Neural cell (in vitro differentiated cells): ENCODE results near the gene MAD2L1BP. TPM values are rescaled to one million over a fixed set of nuclear protein-coding genes. Genes with fewer than 3 reads are reported as not detected.

ENCODE experiments used
- H2AFZ ChIP-seq: fragments of 200-600, 300-800 bp; sonication (generic), shearing (Covaris generic); 2 replicates; pipeline ENCODE4 v1.6.0; 2014; ENCODE audit warnings: low read depth, mild to moderate bottlenecking, antibody characterized with exemption, low read length, moderate library complexity
- H3F3A ChIP-seq: fragments of 200-600 bp; shearing (Covaris generic); 2 replicates; pipeline ENCODE4 v1.6.1; 2016; ENCODE audit warnings: mild to moderate bottlenecking, moderate library complexity, mixed read lengths, antibody characterized with exemption, low read length; ENCODE audit not compliant: insufficient read depth, poor library complexity, severe bottlenecking
- H3K27ac ChIP-seq: fragments of 200-600, 300-800 bp; sonication (generic), shearing (Covaris generic); 2 replicates; pipeline ENCODE4 v1.5.1; 2014; ENCODE audit warnings: mild to moderate bottlenecking, low read length, moderate library complexity
- H3K27me3 ChIP-seq: fragments of 300-800, 200-600 bp; sonication (generic), shearing (Covaris generic); 2 replicates; pipeline ENCODE4 v1.6.0; 2014; ENCODE audit warnings: mild to moderate bottlenecking, low read depth, low read length, moderate library complexity; ENCODE audit not compliant: insufficient read depth
- H3K36me3 ChIP-seq: fragments of 300-800, 200-600 bp; sonication (generic), shearing (Covaris generic); 2 replicates; pipeline ENCODE4 v1.5.1; 2014; ENCODE audit warnings: mild to moderate bottlenecking, antibody characterized with exemption, low read length, moderate library complexity; ENCODE audit not compliant: insufficient read depth
- H3K4me2 ChIP-seq: fragments of 300-800, 200-600 bp; sonication (generic), shearing (Covaris generic); 2 replicates; pipeline ENCODE4 v1.6.0; 2014; ENCODE audit warnings: mild to moderate bottlenecking, low read length
- H3K4me3 ChIP-seq: fragments of 300-800, 200-600 bp; sonication (generic), shearing (Covaris generic); 2 replicates; pipeline ENCODE4 v1.5.1; 2014; ENCODE audit warnings: mild to moderate bottlenecking, low read length, moderate library complexity
- H3K79me2 ChIP-seq: fragments of 200-600 bp; shearing (Covaris generic); replicated peaks from 2 replicates; pipeline ENCODE4 v1.6.0; 2014; ENCODE audit warnings: mild to moderate bottlenecking, low read length, moderate library complexity; ENCODE audit not compliant: insufficient read depth
- H3K9ac ChIP-seq: fragments of 300-800, 200-600 bp; sonication (generic), shearing (Covaris generic); 2 replicates; pipeline ENCODE4 v1.6.1; 2016; ENCODE audit warnings: mild to moderate bottlenecking, low read length, mixed read lengths
- H3K9me2 ChIP-seq: fragments of 200-600 bp; shearing (Covaris generic); 2 replicates; pipeline ENCODE4 v1.6.1; 2016; ENCODE audit warnings: mild to moderate bottlenecking, low read length, mixed read lengths; ENCODE audit not compliant: insufficient read depth
- H3K9me3 ChIP-seq: fragments of 200-600, 300-800 bp; sonication (generic), shearing (Covaris generic); 2 replicates; pipeline ENCODE4 v1.6.1; 2016; ENCODE audit warnings: mild to moderate bottlenecking, mixed run types, low read length, moderate library complexity, mixed read lengths
- H4K20me1 ChIP-seq: fragments of 200-600 bp; shearing (Covaris generic); 2 replicates; pipeline ENCODE4 v1.6.1; 2016; ENCODE audit warnings: mild to moderate bottlenecking, mixed run types; ENCODE audit not compliant: insufficient read depth
- CTCF ChIP-seq: fragments of 450-650 bp; IDR thresholded peaks from 2 replicates; pipeline ENCODE4 v1.5.1; 2014; ENCODE audit warnings: antibody characterized with exemption, mild to moderate bottlenecking, moderate library complexity; ENCODE audit not compliant: poor library complexity, severe bottlenecking
- EP300 ChIP-seq: fragments of 450-650 bp; conservative IDR thresholded peaks from 2 replicates; pipeline ENCODE4 v1.6.1; 2014; ENCODE audit warnings: antibody characterized with exemption, mild to moderate bottlenecking, moderate library complexity; ENCODE audit not compliant: poor library complexity, severe bottlenecking
- EZH2 ChIP-seq: fragments of 200-600, 300-800 bp; shearing (Covaris generic), sonication (generic); IDR thresholded peaks from 2 replicates; pipeline ENCODE4 v1.6.1; 2014; ENCODE audit warnings: antibody characterized with exemption, low read length, borderline replicate concordance, mild to moderate bottlenecking; ENCODE audit not compliant: insufficient read depth, poor library complexity, severe bottlenecking
- MXI1 ChIP-seq: fragments of 450-650 bp; conservative IDR thresholded peaks from 2 replicates; pipeline ENCODE4 v1.6.1; 2014; ENCODE audit warnings: antibody characterized with exemption, mild to moderate bottlenecking; ENCODE audit not compliant: poor library complexity, severe bottlenecking
- POLR2AphosphoS5 ChIP-seq: IDR thresholded peaks from 2 replicates; pipeline ENCODE4 v1.6.1; 2012
- RAD21 ChIP-seq: fragments of 450-650 bp; conservative IDR thresholded peaks from 2 replicates; pipeline ENCODE4 v1.6.1; 2014; ENCODE audit warnings: antibody characterized with exemption, mild to moderate bottlenecking, moderate library complexity
- REST ChIP-seq: IDR thresholded peaks from 2 replicates; pipeline ENCODE4 v1.6.1; 2012; ENCODE audit warnings: borderline replicate concordance
- SMC3 ChIP-seq: fragments of 450-650 bp; conservative IDR thresholded peaks from 2 replicates; pipeline ENCODE4 v1.6.1; 2014; ENCODE audit warnings: antibody characterized with exemption, mild to moderate bottlenecking, moderate library complexity; ENCODE audit not compliant: poor library complexity
- TAF1 ChIP-seq: IDR thresholded peaks from 2 replicates; pipeline ENCODE4 v1.6.1; 2012; ENCODE audit warnings: low read depth
- polyA plus RNA-seq: library from polyadenylated mRNA; depleted of rRNA; stranded (reverse); fragments of >200 nt; gene quantifications from 2 replicates; pipeline ENCODE4 v1.2.3, GENCODE V29; 2014

MAD2L1BP gene
- polyA plus RNA-seq, 1 donor from 2014 or later = 43.2 TPM

DNA sequence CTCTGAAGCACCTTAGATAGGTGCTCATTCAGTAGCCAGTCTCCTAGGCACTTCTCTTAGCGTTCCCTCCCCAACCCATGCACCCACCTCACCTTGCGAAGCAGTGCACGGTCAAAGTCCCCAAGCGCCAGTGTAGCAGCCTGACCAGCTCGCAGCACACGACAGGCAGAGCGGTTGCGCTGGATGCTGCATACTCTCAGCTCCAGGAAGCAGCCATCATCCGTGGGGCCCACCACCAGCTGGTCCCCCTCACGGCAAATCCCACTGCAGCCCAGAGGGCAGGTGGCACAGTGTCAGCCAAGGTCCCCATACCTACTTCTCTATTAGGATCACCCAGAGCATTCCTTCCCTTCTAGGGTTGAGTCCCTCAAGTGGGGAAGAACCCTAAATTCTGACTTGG is 13.1 kb upstream of the MAD2L1BP start:
- H3K27me3 ChIP-seq = no peaks in the 10 kb centered on the region
- H3K36me3 ChIP-seq = no peaks in the 10 kb centered on the region

GRCh38 chr6:43623880-43624785 is 11.5 kb upstream of the MAD2L1BP start:
- no peak overlapping the region for H3K9ac ChIP-seq
- H3K27me3 ChIP-seq = no peaks in the 10 kb centered on the region
- no peaks in the 10 kb centered on the region for H4K20me1 ChIP-seq
- TF ChIP-seq TAF1 (no peak), SMC3 (no peak), MXI1 (no peak), EP300 (no peak), CTCF (no peak), EZH2 (no peak), RAD21 (no peak), REST (no peak), POLR2AphosphoS5 (no peak)
- no peaks in the 10 kb centered on the region for H3K9me2 ChIP-seq
- no peak overlapping the region for H3K4me3 ChIP-seq
- H3K36me3 ChIP-seq = no peaks in the 10 kb centered on the region
- no peaks in the 10 kb centered on the region for H3F3A ChIP-seq
- H3K9me3 ChIP-seq = no peaks in the 10 kb centered on the region
- no peak overlapping the region for H3K4me2 ChIP-seq
- peaks cover 9% of the 10 kb centered on the region for H3K79me2 ChIP-seq
- no peak overlapping the region for H2AFZ ChIP-seq
- H3K27ac ChIP-seq = no peak overlapping the region

More for the DNA sequence above, 13.1 kb upstream of the MAD2L1BP start:
- Histone ChIP-seq H3K4me2 (no peak overlapping the region), H3K4me3 (no peak overlapping the region), H3K9ac (no peak overlapping the region), H3K27ac (no peak overlapping the region), H3K9me3 (no peaks in the 10 kb centered on the region), H2AFZ (no peak overlapping the region), H3K79me2 (no peaks in the 10 kb centered on the region), H3K9me2 (no peaks in the 10 kb centered on the region), H3F3A (no peaks in the 10 kb centered on the region), H4K20me1 (no peaks in the 10 kb centered on the region)
- TF ChIP-seq SMC3 = no peak
